A549 (cell line): Measurements from ENCODE around the gene LDLRAD4.

ENCODE experiments used
- MAZ ChIP-seq: fragments of 150-350 bp; IDR thresholded peaks from 2 replicates; pipeline ENCODE4 v1.6.1; 2014; ENCODE audit warnings: antibody characterized with exemption, low read depth, low read length, borderline replicate concordance
- POLR2A ChIP-seq: IDR thresholded peaks from 2 replicates; pipeline ENCODE4 v1.6.1; 2012; ENCODE audit warnings: mild to moderate bottlenecking, low read length
- RCOR1 ChIP-seq: fragments of 150-350 bp; IDR thresholded peaks from 2 replicates; pipeline ENCODE4 v1.6.1; 2014; ENCODE audit warnings: antibody characterized with exemption, low read length, low read depth
- TF ChIP-seq, protein P1 (sequence below): fragments of >200 bp; sonication (Bioruptor Twin); formaldehyde crosslinking; IDR thresholded peaks from 3 replicates; pipeline ENCODE4 v1.5.1; 2016
- TF ChIP-seq, protein P2 (sequence below): fragments of 250-450 bp; sonication (Bioruptor Pico); IDR thresholded peaks from 2 replicates; pipeline ENCODE4 v1.5.0; 2021; ENCODE audit warnings: mild to moderate bottlenecking, moderate library complexity, borderline replicate concordance
- TF ChIP-seq, protein P3 (sequence below): IDR thresholded peaks from 2 replicates; pipeline ENCODE4 v1.6.1; 2012

DNA sequence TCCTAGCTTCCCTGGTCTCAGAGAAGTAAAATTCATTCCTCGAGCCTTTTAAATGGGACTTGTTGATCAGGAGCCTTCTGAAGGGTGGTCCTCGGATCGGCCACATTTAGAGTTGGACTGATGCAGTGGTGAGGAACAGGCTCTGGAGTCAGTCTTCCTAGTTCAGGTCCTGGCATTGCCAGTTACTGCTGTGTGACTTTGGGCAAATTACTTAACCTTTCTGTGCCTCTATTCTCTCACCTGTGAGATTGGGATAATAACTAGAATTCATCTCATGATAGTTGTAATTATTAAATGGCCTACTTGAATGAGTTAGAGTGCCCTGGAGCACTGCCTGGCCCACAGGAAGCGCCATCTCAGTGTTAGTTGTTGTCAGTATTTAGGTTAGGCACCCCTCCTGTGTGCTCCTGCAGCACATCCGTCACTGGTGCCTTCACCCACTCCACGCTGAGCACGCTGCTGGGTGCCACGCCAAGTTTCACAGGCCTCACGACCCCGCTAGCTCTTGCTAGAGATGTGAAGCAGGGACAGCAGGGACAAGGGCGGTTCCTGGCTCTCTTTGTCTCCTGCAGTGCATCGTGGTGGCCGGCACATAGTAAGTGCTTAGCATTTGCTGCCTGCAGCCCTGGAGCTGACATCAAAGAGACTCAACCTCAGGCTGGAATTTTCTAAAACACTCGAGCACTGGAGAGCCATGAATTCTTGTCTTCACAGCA lies 384.9 kb downstream of the LDLRAD4 start:
- TF ChIP-seq, protein P1, sequence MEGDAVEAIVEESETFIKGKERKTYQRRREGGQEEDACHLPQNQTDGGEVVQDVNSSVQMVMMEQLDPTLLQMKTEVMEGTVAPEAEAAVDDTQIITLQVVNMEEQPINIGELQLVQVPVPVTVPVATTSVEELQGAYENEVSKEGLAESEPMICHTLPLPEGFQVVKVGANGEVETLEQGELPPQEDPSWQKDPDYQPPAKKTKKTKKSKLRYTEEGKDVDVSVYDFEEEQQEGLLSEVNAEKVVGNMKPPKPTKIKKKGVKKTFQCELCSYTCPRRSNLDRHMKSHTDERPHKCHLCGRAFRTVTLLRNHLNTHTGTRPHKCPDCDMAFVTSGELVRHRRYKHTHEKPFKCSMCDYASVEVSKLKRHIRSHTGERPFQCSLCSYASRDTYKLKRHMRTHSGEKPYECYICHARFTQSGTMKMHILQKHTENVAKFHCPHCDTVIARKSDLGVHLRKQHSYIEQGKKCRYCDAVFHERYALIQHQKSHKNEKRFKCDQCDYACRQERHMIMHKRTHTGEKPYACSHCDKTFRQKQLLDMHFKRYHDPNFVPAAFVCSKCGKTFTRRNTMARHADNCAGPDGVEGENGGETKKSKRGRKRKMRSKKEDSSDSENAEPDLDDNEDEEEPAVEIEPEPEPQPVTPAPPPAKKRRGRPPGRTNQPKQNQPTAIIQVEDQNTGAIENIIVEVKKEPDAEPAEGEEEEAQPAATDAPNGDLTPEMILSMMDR, result no peak
- TF ChIP-seq RCOR1 (no peak), POLR2A (no peak), MAZ (no peak)
- TF ChIP-seq, protein P2, sequence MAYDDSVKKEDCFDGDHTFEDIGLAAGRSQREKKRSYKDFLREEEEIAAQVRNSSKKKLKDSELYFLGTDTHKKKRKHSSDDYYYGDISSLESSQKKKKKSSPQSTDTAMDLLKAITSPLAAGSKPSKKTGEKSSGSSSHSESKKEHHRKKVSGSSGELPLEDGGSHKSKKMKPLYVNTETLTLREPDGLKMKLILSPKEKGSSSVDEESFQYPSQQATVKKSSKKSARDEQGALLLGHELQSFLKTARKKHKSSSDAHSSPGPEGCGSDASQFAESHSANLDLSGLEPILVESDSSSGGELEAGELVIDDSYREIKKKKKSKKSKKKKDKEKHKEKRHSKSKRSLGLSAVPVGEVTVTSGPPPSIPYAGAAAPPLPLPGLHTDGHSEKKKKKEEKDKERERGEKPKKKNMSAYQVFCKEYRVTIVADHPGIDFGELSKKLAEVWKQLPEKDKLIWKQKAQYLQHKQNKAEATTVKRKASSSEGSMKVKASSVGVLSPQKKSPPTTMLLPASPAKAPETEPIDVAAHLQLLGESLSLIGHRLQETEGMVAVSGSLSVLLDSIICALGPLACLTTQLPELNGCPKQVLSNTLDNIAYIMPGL (CRISPR knock-in tag), result no peak
- TF ChIP-seq, protein P3, sequence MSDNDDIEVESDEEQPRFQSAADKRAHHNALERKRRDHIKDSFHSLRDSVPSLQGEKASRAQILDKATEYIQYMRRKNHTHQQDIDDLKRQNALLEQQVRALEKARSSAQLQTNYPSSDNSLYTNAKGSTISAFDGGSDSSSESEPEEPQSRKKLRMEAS, result no peak
